Loucy (cell line): ENCODE results near the gene KLF3.

Source experiments
- H2AFZ ChIP-seq: fragments of 200-600 bp; sonication (generic); 2 replicates; pipeline ENCODE4 v1.6.0; 2016; ENCODE audit warnings: antibody characterized with exemption, mild to moderate bottlenecking, low read length, moderate library complexity
- H3F3A ChIP-seq: fragments of 200-600 bp; 2 replicates; pipeline ENCODE4 v1.6.0; 2016; ENCODE audit warnings: antibody characterized with exemption, low read depth, mild to moderate bottlenecking
- H3K27me3 ChIP-seq: fragments of 200-600 bp; sonication (generic); 2 replicates; pipeline ENCODE4 v1.6.1; 2014; ENCODE audit warnings: low read length, mild to moderate bottlenecking; ENCODE audit not compliant: insufficient read depth, poor library complexity, severe bottlenecking
- H3K36me3 ChIP-seq: fragments of 200-600 bp; sonication (generic); 2 replicates; pipeline ENCODE4 v1.6.1; 2016; ENCODE audit warnings: low read length; ENCODE audit not compliant: insufficient read depth
- H3K4me1 ChIP-seq: fragments of 200-600 bp; sonication (generic); 2 replicates; pipeline ENCODE4 v1.5.1; 2014; ENCODE audit warnings: low read length, mild to moderate bottlenecking; ENCODE audit not compliant: insufficient read depth, poor library complexity, severe bottlenecking
- H3K4me2 ChIP-seq: fragments of 200-600 bp; sonication (generic); 2 replicates; pipeline ENCODE4 v1.6.0; 2014; ENCODE audit warnings: antibody characterized with exemption, low read length, low read depth, mild to moderate bottlenecking; ENCODE audit not compliant: poor library complexity, severe bottlenecking
- H3K4me3 ChIP-seq: fragments of 200-600 bp; sonication (generic); 2 replicates; pipeline ENCODE4 v1.5.1; 2014; ENCODE audit warnings: low read length, mild to moderate bottlenecking, mixed read lengths; ENCODE audit not compliant: poor library complexity, severe bottlenecking
- H3K79me2 ChIP-seq: fragments of 200-600 bp; sonication (generic); 2 replicates; pipeline ENCODE4 v1.6.1; 2014; ENCODE audit warnings: low read length; ENCODE audit not compliant: insufficient read depth
- H3K9ac ChIP-seq: fragments of 200-600 bp; sonication (generic); 2 replicates; pipeline ENCODE4 v1.6.0; 2014; ENCODE audit warnings: mild to moderate bottlenecking, low read depth, low read length, moderate library complexity; ENCODE audit not compliant: poor library complexity, severe bottlenecking
- H3K9me2 ChIP-seq: fragments of 200-600 bp; sonication (generic); replicated peaks from 2 replicates; pipeline ENCODE4 v1.6.1; 2016; ENCODE audit warnings: low read depth, low read length, mixed read lengths
- H3K9me3 ChIP-seq: fragments of 200-600 bp; sonication (generic); 2 replicates; pipeline ENCODE4 v1.6.1; 2014; ENCODE audit warnings: mild to moderate bottlenecking, antibody characterized with exemption, low read length, low read depth; ENCODE audit not compliant: insufficient read depth
- H4K20me1 ChIP-seq: fragments of 200-600 bp; sonication (generic); 2 replicates; pipeline ENCODE4 v1.6.0; 2014; ENCODE audit warnings: antibody characterized with exemption, low read length, mild to moderate bottlenecking; ENCODE audit not compliant: insufficient read depth, poor library complexity, severe bottlenecking
- EZH2phosphoT487 ChIP-seq: fragments of 200-600 bp; IDR thresholded peaks from 2 replicates; pipeline ENCODE4 v1.6.1; 2018; ENCODE audit warnings: antibody characterized with exemption, mild to moderate bottlenecking, moderate library complexity, borderline replicate concordance
- TF ChIP-seq, protein P1 (sequence below): fragments of 200-600 bp; sonication (generic); conservative IDR thresholded peaks from 2 replicates; pipeline ENCODE4 v1.5.1; 2014; ENCODE audit warnings: mild to moderate bottlenecking, antibody characterized with exemption, low read length

Gene KLF3

DNA sequence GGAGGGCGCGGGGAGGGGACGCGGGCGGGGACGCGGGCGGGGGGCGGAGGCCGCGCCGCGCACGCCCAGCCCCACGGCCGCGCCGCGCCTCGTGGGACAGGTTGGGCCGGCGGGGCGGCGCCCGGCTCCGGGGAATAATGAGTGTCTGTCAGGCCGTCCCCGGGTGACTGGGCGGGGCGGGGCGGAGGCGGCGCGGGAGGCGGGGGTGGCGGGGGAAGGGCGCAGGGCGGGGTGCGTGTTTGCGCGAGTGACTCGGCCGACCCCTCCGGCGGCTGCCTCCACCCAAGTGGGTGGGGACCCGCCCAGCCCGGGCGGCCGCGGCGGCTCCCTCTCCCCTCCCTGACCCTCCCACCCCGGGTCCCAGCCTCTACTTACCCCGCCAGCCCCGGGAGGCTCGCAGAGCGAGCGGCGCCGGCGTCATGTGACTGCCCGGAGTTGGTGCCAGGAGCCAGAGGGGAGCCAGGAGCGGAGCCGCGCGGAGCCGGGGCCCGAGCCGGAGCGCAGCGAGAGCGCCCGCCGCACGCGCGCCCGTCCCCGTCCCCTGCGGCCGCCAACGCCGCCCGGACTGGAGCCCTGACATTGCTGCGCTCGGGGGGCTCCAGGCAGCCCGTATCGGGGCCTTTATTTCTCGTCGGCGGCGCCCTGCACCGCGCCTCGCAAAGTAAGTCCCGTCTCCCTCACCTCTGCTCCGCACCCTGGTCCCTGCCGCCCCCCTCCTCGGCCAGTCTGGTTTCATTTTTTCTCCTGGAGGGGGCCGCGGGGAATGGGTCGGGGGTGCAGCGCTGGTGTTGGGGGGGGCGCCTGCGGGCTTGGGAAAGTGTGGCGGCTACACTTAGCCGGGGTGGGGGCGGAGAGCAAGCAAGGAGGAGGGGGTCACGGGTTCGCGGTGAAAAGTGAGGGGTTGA, at the start of gene KLF3:
Gene KLF3 (plus strand): TSS at position 399 of the 905 bp plus-strand sequence. CDS start 16,427 bp downstream, outside the sequence.
- H3K9me2 ChIP-seq, result no peaks in the 10 kb centered on the region
- no peaks in the 10 kb centered on the region for H3K9me3 ChIP-seq
- H3K4me2 ChIP-seq, result peak within 1 kb of the TSS; percentile 86
- H2AFZ ChIP-seq, result peak within 1 kb of the TSS; percentile 87
- no peaks in the 10 kb centered on the region for H4K20me1 ChIP-seq
- peaks cover 77% of the 10 kb centered on the region for H3K27me3 ChIP-seq
- no peak within 1 kb of the TSS for H3K9ac ChIP-seq
- no peaks in the 10 kb centered on the region for H3K36me3 ChIP-seq
- H3K4me3 ChIP-seq, result peak within 1 kb of the TSS; percentile 70
- H3K79me2 ChIP-seq, result no peaks in the 10 kb centered on the region
- TF ChIP-seq, protein P1, sequence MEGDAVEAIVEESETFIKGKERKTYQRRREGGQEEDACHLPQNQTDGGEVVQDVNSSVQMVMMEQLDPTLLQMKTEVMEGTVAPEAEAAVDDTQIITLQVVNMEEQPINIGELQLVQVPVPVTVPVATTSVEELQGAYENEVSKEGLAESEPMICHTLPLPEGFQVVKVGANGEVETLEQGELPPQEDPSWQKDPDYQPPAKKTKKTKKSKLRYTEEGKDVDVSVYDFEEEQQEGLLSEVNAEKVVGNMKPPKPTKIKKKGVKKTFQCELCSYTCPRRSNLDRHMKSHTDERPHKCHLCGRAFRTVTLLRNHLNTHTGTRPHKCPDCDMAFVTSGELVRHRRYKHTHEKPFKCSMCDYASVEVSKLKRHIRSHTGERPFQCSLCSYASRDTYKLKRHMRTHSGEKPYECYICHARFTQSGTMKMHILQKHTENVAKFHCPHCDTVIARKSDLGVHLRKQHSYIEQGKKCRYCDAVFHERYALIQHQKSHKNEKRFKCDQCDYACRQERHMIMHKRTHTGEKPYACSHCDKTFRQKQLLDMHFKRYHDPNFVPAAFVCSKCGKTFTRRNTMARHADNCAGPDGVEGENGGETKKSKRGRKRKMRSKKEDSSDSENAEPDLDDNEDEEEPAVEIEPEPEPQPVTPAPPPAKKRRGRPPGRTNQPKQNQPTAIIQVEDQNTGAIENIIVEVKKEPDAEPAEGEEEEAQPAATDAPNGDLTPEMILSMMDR, result no peak
- no peak for TF ChIP-seq EZH2phosphoT487
- H3K4me1 ChIP-seq, result peaks cover 11% of the 10 kb centered on the region
- peaks cover 7% of the 10 kb centered on the region; the same call in 1 of the 2 replicates for H3F3A ChIP-seq

- H3K4me3 ChIP-seq, result no peak overlapping the region
- H3K4me2 ChIP-seq, result no peak overlapping the region
- no peak overlapping the region for H2AFZ ChIP-seq
- no peaks in the 10 kb centered on the region for H3K9me2 ChIP-seq
- H3K9ac ChIP-seq, result no peak overlapping the region
- H3K36me3 ChIP-seq, result no peaks in the 10 kb centered on the region
- H3K4me1 ChIP-seq, result no peaks in the 10 kb centered on the region
- no peaks in the 10 kb centered on the region for H3K79me2 ChIP-seq
- H4K20me1 ChIP-seq, result no peaks in the 10 kb centered on the region
- H3F3A ChIP-seq, result no peaks in the 10 kb centered on the region
- no peaks in the 10 kb centered on the region for H3K9me3 ChIP-seq
- no peaks in the 10 kb centered on the region for H3K27me3 ChIP-seq
- TF ChIP-seq EZH2phosphoT487, result no peak
- TF ChIP-seq, protein P1, result no peak
Measured at GRCh38 chr4:38614231-38614630, 49.8 kb upstream of the KLF3 start.

- Histone ChIP-seq H3K36me3 (no peaks in the 10 kb centered on the region), H3K4me3 (no peak overlapping the region), H3K4me2 (no peak overlapping the region), H3K9ac (no peak overlapping the region), H3K27me3 (no peaks in the 10 kb centered on the region), H3K9me2 (no peaks in the 10 kb centered on the region), H3K4me1 (no peaks in the 10 kb centered on the region), H4K20me1 (no peaks in the 10 kb centered on the region), H3K79me2 (no peaks in the 10 kb centered on the region), H3F3A (no peaks in the 10 kb centered on the region), H2AFZ (no peak overlapping the region), H3K9me3 (no peaks in the 10 kb centered on the region)
- no peak for TF ChIP-seq EZH2phosphoT487
- TF ChIP-seq, protein P1, result no peak
Measured at GRCh38 chr4:38615847-38616246, 48.2 kb upstream of the KLF3 start.
